ENCODE data around the gene CCDC195. TPM values are rescaled to one million over a fixed set of nuclear protein-coding genes. Genes with fewer than 3 reads are reported as not detected.

CCDC195 gene
- total and polyA plus RNA-seq, 8 donors, result not detected

DNA sequence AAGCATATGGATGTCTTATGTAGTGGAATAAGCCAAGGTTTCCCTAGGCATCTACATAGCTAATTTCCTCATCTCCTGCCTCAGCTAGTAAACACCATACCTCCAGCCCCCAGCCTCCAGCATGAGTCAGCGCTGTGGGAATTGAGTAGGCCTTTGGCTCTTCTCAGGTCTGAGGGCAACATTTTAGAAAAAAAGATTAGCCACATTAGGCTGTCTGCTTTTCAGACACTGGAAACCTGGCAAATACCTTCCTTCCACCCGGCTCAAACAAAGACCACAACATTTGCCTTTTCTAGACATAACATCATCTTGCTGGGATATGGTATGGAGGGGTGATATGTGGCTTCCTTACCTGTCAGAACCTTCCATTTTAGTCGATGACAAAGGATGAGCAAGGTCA lies 6.1 kb upstream of the CCDC195 start:
- TF ChIP-seq, protein P1, sequence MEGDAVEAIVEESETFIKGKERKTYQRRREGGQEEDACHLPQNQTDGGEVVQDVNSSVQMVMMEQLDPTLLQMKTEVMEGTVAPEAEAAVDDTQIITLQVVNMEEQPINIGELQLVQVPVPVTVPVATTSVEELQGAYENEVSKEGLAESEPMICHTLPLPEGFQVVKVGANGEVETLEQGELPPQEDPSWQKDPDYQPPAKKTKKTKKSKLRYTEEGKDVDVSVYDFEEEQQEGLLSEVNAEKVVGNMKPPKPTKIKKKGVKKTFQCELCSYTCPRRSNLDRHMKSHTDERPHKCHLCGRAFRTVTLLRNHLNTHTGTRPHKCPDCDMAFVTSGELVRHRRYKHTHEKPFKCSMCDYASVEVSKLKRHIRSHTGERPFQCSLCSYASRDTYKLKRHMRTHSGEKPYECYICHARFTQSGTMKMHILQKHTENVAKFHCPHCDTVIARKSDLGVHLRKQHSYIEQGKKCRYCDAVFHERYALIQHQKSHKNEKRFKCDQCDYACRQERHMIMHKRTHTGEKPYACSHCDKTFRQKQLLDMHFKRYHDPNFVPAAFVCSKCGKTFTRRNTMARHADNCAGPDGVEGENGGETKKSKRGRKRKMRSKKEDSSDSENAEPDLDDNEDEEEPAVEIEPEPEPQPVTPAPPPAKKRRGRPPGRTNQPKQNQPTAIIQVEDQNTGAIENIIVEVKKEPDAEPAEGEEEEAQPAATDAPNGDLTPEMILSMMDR (IDR thresholded peaks at IDR 0.05), result no peak
- no peaks in the 10 kb centered on the region for H3K27me3 ChIP-seq
- intact Hi-C loops (cut with DNase I), result no loop called here
- no peak for ATAC-seq
- peaks cover 0 to 9% of the 10 kb centered on the region in 2 donors for H3K9me3 ChIP-seq
- no peaks in the 10 kb centered on the region for H3K36me3 ChIP-seq
- no peak for DNase-seq
- no peak overlapping the region for H3K27ac ChIP-seq
- H3K4me1 ChIP-seq, result no peaks in the 10 kb centered on the region
- no peak overlapping the region for H3K4me3 ChIP-seq

DNA sequence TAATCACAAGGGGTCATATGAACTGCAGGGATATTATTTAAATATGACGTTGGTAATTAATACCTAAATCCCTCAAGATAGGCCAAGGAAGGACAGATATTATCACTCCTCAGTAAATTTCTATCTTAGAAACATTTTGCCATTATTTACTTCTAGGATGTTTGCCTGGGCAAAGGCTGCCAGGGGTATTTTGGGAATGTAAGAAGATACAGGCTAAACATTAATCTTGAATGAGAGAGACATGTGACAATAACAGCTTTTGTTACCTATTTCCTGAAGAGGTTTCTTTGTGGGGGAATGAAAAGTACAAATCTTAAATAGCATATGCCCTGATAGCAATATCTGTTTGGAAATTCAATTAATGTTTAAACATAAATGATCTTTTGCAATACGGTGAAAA lies 756 bp upstream of the CCDC195 start:
- TF ChIP-seq, protein P1 (IDR thresholded peaks at IDR 0.05), result no peak
- no peaks in the 10 kb centered on the region for H3K36me3 ChIP-seq
- no peaks in the 10 kb centered on the region for H3K27me3 ChIP-seq
- H3K9me3 ChIP-seq, result no peaks in the 10 kb centered on the region
- DNase-seq (no peak), ATAC-seq (no peak)
- intact Hi-C loops (cut with DNase I), result no loop called here
- no peak overlapping the region for H3K4me3 ChIP-seq
- H3K4me1 ChIP-seq, result no peaks in the 10 kb centered on the region
- no peak overlapping the region for H3K27ac ChIP-seq

DNA sequence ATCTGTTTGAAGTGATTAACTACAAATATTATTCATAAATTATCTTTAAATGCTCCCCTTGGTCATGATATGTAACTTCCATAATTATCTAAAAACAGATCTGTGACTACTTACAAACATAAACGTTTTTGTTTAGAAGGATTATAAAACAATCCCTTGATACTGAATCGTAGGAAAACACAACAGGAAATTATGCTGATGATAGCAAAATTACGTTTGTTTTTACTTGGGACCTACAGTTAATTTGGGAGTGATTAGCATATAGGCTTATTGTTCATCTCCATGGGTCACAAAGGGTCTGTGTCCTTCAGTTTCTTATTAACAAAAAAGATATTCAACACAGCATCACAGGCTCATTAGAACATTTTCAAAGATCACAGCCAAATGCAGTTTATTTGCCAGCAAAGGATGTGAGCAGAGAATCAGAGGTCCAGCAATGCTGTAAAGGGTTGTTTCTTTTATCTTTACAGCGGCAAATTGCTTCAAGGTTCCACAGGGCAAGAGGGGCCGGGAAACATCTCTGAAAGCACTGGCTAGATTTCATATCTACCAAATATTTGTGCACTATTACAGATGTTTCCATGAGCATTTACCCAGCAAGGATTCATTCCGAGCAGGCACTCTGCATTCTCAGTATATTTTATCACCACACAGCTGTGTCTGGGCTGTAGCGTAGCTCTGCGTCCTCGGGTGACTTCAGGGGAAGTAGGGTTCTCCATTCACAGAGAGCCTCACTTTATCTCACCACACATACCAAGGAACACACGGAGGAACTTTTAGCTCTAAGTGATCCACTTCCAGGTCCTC lies 4.1 kb downstream of the CCDC195 start:
- Histone ChIP-seq H3K27me3 (no peaks in the 10 kb centered on the region), H3K9me3 (no peaks in the 10 kb centered on the region), H3K4me3 (no peak overlapping the region), H3K4me1 (no peaks in the 10 kb centered on the region), H3K36me3 (no peaks in the 10 kb centered on the region), H3K27ac (no peak overlapping the region)
- ATAC-seq, result no peak
- intact Hi-C loops (cut with DNase I), result no loop called here
- TF ChIP-seq, protein P1 (IDR thresholded peaks at IDR 0.05), result no peak
- peak in 1 of 4 donors; percentile 5 for DNase-seq

DNA sequence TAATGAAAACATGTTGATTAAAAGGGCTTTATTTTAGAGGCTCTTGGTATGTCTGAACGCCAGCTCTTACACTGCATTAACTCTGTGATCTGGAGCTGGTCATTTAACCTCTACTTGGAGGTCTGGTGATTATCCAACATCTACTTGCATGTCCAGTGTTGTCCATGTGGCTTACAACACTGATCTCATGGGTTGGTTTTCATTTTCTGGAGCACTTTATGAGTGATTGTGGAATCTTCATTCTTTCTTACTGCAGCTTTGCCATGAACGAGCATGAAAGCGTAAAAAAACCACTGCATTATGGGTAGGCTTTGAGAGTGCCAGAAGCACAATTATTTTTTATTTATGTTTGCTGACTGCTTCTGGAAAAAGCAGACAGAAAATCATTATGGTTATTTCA lies 4.8 kb downstream of the CCDC195 start:
- Histone ChIP-seq H3K4me3 (no peak overlapping the region), H3K27ac (no peak overlapping the region), H3K9me3 (no peaks in the 10 kb centered on the region), H3K36me3 (no peaks in the 10 kb centered on the region), H3K27me3 (no peaks in the 10 kb centered on the region), H3K4me1 (no peaks in the 10 kb centered on the region)
- intact Hi-C loops (cut with DNase I), result no loop called here
- no peak for DNase-seq
- ATAC-seq, result no peak
- TF ChIP-seq, protein P1 (IDR thresholded peaks at IDR 0.05), result no peak

DNA sequence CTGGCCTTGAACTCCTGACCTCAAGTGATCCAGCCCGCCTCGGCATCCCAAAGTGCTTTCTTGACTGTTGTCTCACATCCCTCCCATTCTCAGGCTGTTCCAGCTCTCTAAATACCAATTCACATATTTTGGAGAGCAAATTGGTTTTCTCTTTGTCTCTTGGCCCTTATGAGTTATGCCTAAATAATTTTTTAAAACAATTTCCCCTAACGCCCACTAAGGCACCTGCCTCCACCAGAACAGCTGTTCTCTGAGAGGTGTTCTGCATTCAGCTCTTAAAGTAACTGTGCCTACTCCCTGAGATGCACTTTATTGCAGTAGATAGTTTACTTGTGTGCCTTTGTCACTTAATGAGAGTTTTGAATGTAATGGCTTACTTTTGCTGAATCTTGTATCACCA lies 6.9 kb downstream of the CCDC195 start:
- Histone ChIP-seq H3K36me3 (no peaks in the 10 kb centered on the region), H3K4me3 (no peak overlapping the region), H3K4me1 (no peaks in the 10 kb centered on the region), H3K27ac (no peak overlapping the region), H3K9me3 (no peaks in the 10 kb centered on the region), H3K27me3 (no peaks in the 10 kb centered on the region)
- intact Hi-C loops (cut with DNase I), result no loop called here
- DNase-seq (no peak), ATAC-seq (no peak)
- TF ChIP-seq, protein P1 (IDR thresholded peaks at IDR 0.05), result no peak
